H1 (cell line): ENCODE results near the gene MFAP4. TPM values are rescaled to one million over a fixed set of nuclear protein-coding genes. Genes with fewer than 3 reads are reported as not detected.

Source experiments
- CTCF ChIA-PET: fragments of 300-600 bp; sonication (Branson Sonifier 250); formaldehyde crosslinking; loops from one replicate; lab custom pipeline; 2021; ENCODE audit not compliant: partially characterized antibody; lab: Charles Lee
- POLR2A ChIA-PET: fragments of 300-600 bp; sonication (Branson Sonifier 250); formaldehyde crosslinking; loops from one replicate; lab custom pipeline; 2021; ENCODE audit warnings: inconsistent platforms; ENCODE audit not compliant: partially characterized antibody; lab: Charles Lee
- DNase-seq, 2 experiments: peaks; one replicate each; pipeline versions ENCODE4 v3.0.0 to v3.0.0-alpha.2; 2010 to 2022; ENCODE audit warnings: low spot score in 2 of 2, low read depth in 1 of 2, mixed read lengths in 1 of 2
- FAIRE-seq: peaks from 2 replicates; lab custom pipeline; 2011; peaks lifted over from hg19 to GRCh38; lab: Jason Lieb, UNC
- H2AFZ ChIP-seq: 2 replicates; pipeline ENCODE4 v1.8.1; 2012; ENCODE audit warnings: low read length, inconsistent platforms
- H2AK5ac ChIP-seq: 2 replicates; pipeline ENCODE4 v1.6.1; 2013; ENCODE audit warnings: low read depth, low read length
- H2BK120ac ChIP-seq: replicated peaks from 2 replicates; pipeline ENCODE3; 2013; ENCODE audit warnings: low read depth, low read length, inconsistent platforms
- H2BK12ac ChIP-seq: 2 replicates; pipeline ENCODE4 v1.6.1; 2013; ENCODE audit warnings: low read depth, low read length
- H2BK15ac ChIP-seq: 2 replicates; pipeline ENCODE4 v1.6.1; 2013; ENCODE audit warnings: low read length
- H2BK20ac ChIP-seq: 2 replicates; pipeline ENCODE4 v1.6.1; 2013; ENCODE audit warnings: low read length
- H2BK5ac ChIP-seq: 2 replicates; pipeline ENCODE4 v1.6.1; 2013; ENCODE audit warnings: low read depth, low read length
- H3K14ac ChIP-seq: 2 replicates; pipeline ENCODE4 v1.6.1; 2013; ENCODE audit warnings: inconsistent platforms; ENCODE audit not compliant: insufficient read length
- H3K18ac ChIP-seq: 2 replicates; pipeline ENCODE4 v1.6.1; 2013; ENCODE audit warnings: low read length; ENCODE audit errors: extremely low read depth
- H3K23ac ChIP-seq: 2 replicates; pipeline ENCODE4 v1.6.1; 2013; ENCODE audit warnings: inconsistent platforms; ENCODE audit not compliant: insufficient read length
- H3K23me2 ChIP-seq: 2 replicates; pipeline ENCODE4 v1.6.1; 2013; ENCODE audit warnings: low read depth, low read length
- H3K27ac ChIP-seq: 2 replicates; pipeline ENCODE4 v1.6.1; 2011; ENCODE audit warnings: low read depth, low read length, inconsistent platforms
- H3K27me3 ChIP-seq, 4 experiments: replicated peaks in 1 of 4; 1 replicate in 1 of 4; 2 replicates in 3 of 4; pipeline versions ENCODE4 v1.6.1 to v1.8.1; 2011 to 2013; ENCODE audit warnings: low read length in 3 of 4, mild to moderate bottlenecking in 3 of 4, inconsistent platforms in 2 of 4, mixed read lengths in 2 of 4, moderate library complexity in 1 of 4; ENCODE audit not compliant: control insufficient read depth in 3 of 4, insufficient read depth in 3 of 4; ENCODE audit errors: extremely low read depth in 1 of 4
- H3K36me3 ChIP-seq, 4 experiments: 2 replicates each; pipeline versions ENCODE4 v1.6.1 to v1.8.1; 2011 to 2013; ENCODE audit warnings: mild to moderate bottlenecking in 4 of 4, low read length in 3 of 4, moderate library complexity in 2 of 4, control low read depth in 1 of 4, inconsistent platforms in 1 of 4; ENCODE audit not compliant: insufficient read depth in 4 of 4, control insufficient read depth in 2 of 4
- H3K4ac ChIP-seq: replicated peaks from 2 replicates; pipeline ENCODE3; 2013; ENCODE audit warnings: low read length, low read depth, mixed read lengths, inconsistent platforms; ENCODE audit not compliant: insufficient read length
- H3K4me1 ChIP-seq, 4 experiments: replicated peaks in 1 of 4; 1 replicate in 1 of 4; 2 replicates in 3 of 4; pipeline versions ENCODE4 v1.6.1 to v1.8.1; 2011 to 2013; ENCODE audit warnings: low read length in 3 of 4, inconsistent platforms in 2 of 4, mixed read lengths in 1 of 4; ENCODE audit not compliant: insufficient read depth in 4 of 4, control insufficient read depth in 3 of 4
- H3K4me2 ChIP-seq, 2 experiments: 2 replicates each; pipeline versions ENCODE4 v1.6.1 to v1.8.1; 2011 to 2013; ENCODE audit warnings: low read depth in 2 of 2, low read length in 2 of 2, control low read depth in 1 of 2, inconsistent platforms in 1 of 2, mild to moderate bottlenecking in 1 of 2; ENCODE audit not compliant: insufficient read depth in 1 of 2
- H3K4me3 ChIP-seq, 4 experiments: fragments of 200-600, 300-600 bp in 1 of 4; sonication (generic), shearing (Covaris generic), sonication (Bioruptor Twin) in 1 of 4; 2 replicates each; pipeline versions ENCODE4 v1.5.1 to v1.8.1; 2011 to 2016; ENCODE audit warnings: low read length in 4 of 4, low read depth in 3 of 4, control low read depth in 2 of 4, inconsistent platforms in 2 of 4, mild to moderate bottlenecking in 2 of 4, mixed read lengths in 1 of 4, moderate library complexity in 1 of 4; ENCODE audit not compliant: insufficient read depth in 2 of 4; ENCODE audit errors: extremely low read depth in 1 of 4
- H3K56ac ChIP-seq: replicated peaks from 2 replicates; pipeline ENCODE3; 2013; ENCODE audit warnings: low read depth, mild to moderate bottlenecking, mixed read lengths, low read length, inconsistent platforms; ENCODE audit not compliant: insufficient read length
- H3K79me1 ChIP-seq: 2 replicates; pipeline ENCODE4 v1.6.1; 2013; ENCODE audit warnings: low read depth, low read length, control low read depth
- H3K79me2 ChIP-seq, 2 experiments: 2 replicates each; pipeline versions ENCODE4 v1.6.1 to v1.8.1; 2012 to 2013; ENCODE audit warnings: low read length in 2 of 2, mild to moderate bottlenecking in 2 of 2, inconsistent platforms in 1 of 2; ENCODE audit not compliant: insufficient read depth in 2 of 2, control insufficient read depth in 1 of 2
- H3K9ac ChIP-seq, 4 experiments: replicated peaks in 1 of 4; 1 replicate in 1 of 4; 2 replicates in 3 of 4; pipeline versions ENCODE4 v1.6.1 to v1.8.1; 2011 to 2013; ENCODE audit warnings: low read depth in 3 of 4, low read length in 3 of 4, control low read depth in 2 of 4, mild to moderate bottlenecking in 2 of 4, moderate library complexity in 2 of 4, inconsistent platforms in 1 of 4; ENCODE audit errors: extremely low read depth in 1 of 4
- H3K9me3 ChIP-seq, 2 experiments: 2 replicates each; pipeline versions ENCODE4 v1.6.1 to v1.8.1; 2012 to 2013; ENCODE audit warnings: mild to moderate bottlenecking in 2 of 2, moderate library complexity in 2 of 2, control low read depth in 1 of 2, inconsistent platforms in 1 of 2, low read depth in 1 of 2, low read length in 1 of 2, mixed read lengths in 1 of 2; ENCODE audit not compliant: insufficient read depth in 2 of 2
- H4K20me1 ChIP-seq, 2 experiments: replicated peaks in 1 of 2; 2 replicates each; pipeline versions ENCODE3 to v1.8.1; 2011 to 2013; ENCODE audit warnings: inconsistent platforms in 2 of 2, low read length in 2 of 2, mild to moderate bottlenecking in 1 of 2; ENCODE audit not compliant: insufficient read depth in 2 of 2, control insufficient read depth in 1 of 2
- H4K5ac ChIP-seq: 2 replicates; pipeline ENCODE4 v1.6.1; 2013; ENCODE audit warnings: low read length, low read depth, mixed read lengths, inconsistent platforms; ENCODE audit not compliant: insufficient read length
- H4K8ac ChIP-seq: 2 replicates; pipeline ENCODE4 v1.8.0; 2013; ENCODE audit warnings: mild to moderate bottlenecking, moderate library complexity, low read length, inconsistent platforms; ENCODE audit not compliant: insufficient read depth; ENCODE audit errors: extremely low read depth
- H4K91ac ChIP-seq: replicated peaks from 2 replicates; pipeline ENCODE3; 2013; ENCODE audit warnings: low read length, mixed read lengths, inconsistent platforms; ENCODE audit not compliant: insufficient read length
- BCL11A ChIP-seq, 2 experiments: IDR thresholded peaks; one replicate each; pipeline ENCODE4 v1.6.1; 2011; ENCODE audit warnings: low read depth in 2 of 2, low read length in 2 of 2, mild to moderate bottlenecking in 2 of 2
- CEBPB ChIP-seq: IDR thresholded peaks from 2 replicates; pipeline ENCODE4 v1.6.1; 2012; ENCODE audit warnings: low read depth, low read length
- EGR1 ChIP-seq: IDR thresholded peaks from 2 replicates; pipeline ENCODE4 v1.6.1; 2011; ENCODE audit warnings: low read depth, low read length, borderline replicate concordance
- GTF2F1 ChIP-seq: IDR thresholded peaks from 2 replicates; pipeline ENCODE4 v1.6.1; 2012; ENCODE audit warnings: low read depth, low read length, improper control_type of control experiment, borderline replicate concordance
- NANOG ChIP-seq: IDR thresholded peaks from 2 replicates; pipeline ENCODE4 v1.6.1; 2011; ENCODE audit warnings: low read length, low read depth, mild to moderate bottlenecking, inconsistent platforms; ENCODE audit not compliant: insufficient read depth, poor library complexity, severe bottlenecking
- NRF1 ChIP-seq: IDR thresholded peaks from 2 replicates; pipeline ENCODE4 v1.6.1; 2011; ENCODE audit warnings: mild to moderate bottlenecking, low read depth, low read length, improper control_type of control experiment
- PHF8 ChIP-seq: fragments of 200-600 bp; sonication (generic); conservative IDR thresholded peaks from 2 replicates; pipeline ENCODE4 v1.7.1; 2012; ENCODE audit warnings: low read depth, mild to moderate bottlenecking, inconsistent platforms, low read length, moderate library complexity
- POLR2AphosphoS5 ChIP-seq: IDR thresholded peaks from 2 replicates; pipeline ENCODE4 v1.6.1; 2011; ENCODE audit warnings: low read depth, low read length
- SAP30 ChIP-seq: fragments of 300-600 bp; sonication (generic); IDR thresholded peaks from 2 replicates; pipeline ENCODE4 v1.7.1; 2012; ENCODE audit warnings: low read length, moderate library complexity, mild to moderate bottlenecking, inconsistent platforms; ENCODE audit not compliant: insufficient read depth, insufficient replicate concordance
- SIX5 ChIP-seq: IDR thresholded peaks from 2 replicates; pipeline ENCODE4 v1.6.1; 2011; ENCODE audit warnings: mild to moderate bottlenecking, low read depth, low read length
- SRF ChIP-seq: IDR thresholded peaks from 2 replicates; pipeline ENCODE4 v1.6.1; 2011; ENCODE audit warnings: mild to moderate bottlenecking, low read depth, low read length, moderate library complexity
- WGBS, 2 experiments: shearing (Covaris generic) in 1 of 2; methylation state at CpG; one replicate each; pipeline versions ENCODE4 v1.1.6 to v1.1.7; 2013 to 2015; ENCODE audit warnings: low lambda C conversion rate in 2 of 2, mixed read lengths in 2 of 2, inconsistent platforms in 1 of 2, low coverage in 1 of 2, missing lambda C conversion rate in 1 of 2; ENCODE audit not compliant: insufficient replicate concordance in 2 of 2, insufficient coverage in 1 of 2, insufficient read length in 1 of 2; ENCODE audit errors: extremely low coverage in 1 of 2, missing lambda C conversion rate in 1 of 2; 5-methylcytosine and 5-hydroxymethylcytosine counted together
- polyA plus RNA-seq, 7 experiments: library from polyadenylated mRNA; depleted of rRNA in 3 of 7; stranded (reverse) in 5 of 7; unstranded in 2 of 7; fragments of >200 nt in 5 of 7; fragments of 200-250 nt in 2 of 7; gene quantifications; 1 replicate in 5 of 7; 2 replicates in 1 of 7; 4 replicates in 1 of 7; pipeline versions ENCODE4 v1.2.1 to v1.2.3, GENCODE V29; 2011 to 2013; ENCODE audit warnings: missing spikeins in 2 of 7, mixed read lengths in 2 of 7
- total RNA-seq: library from RNA; stranded (reverse); fragmentation: NEBNext Ultra II Directional; extraction: Animal tissue kit (Norgen Biotek cat#: 25700); gene quantifications from 2 replicates; pipeline ENCODE4 v1.2.1, GENCODE V29; 2021

Gene MFAP4
- total and polyA plus RNA-seq, 2 of the 8 experiments (the other 6 are each of a cell fraction or from before 2014, with no cell fraction given) = 3.1 to 3.6 TPM

GRCh38 chr17:19381361-19381740 lies 5.6 kb downstream of the MFAP4 start:
- FAIRE-seq = no peak
- TF ChIP-seq SAP30 (no peak), SRF (no peak), CEBPB (no peak), NANOG (no peak), NRF1 (no peak), GTF2F1 (no peak), POLR2AphosphoS5 (no peak), PHF8 (no peak), EGR1 (no peak), SIX5 (no peak), BCL11A (IDR thresholded peaks at IDR 0.05; ENCODE audit: low read depth in 2 of 2, low read length in 2 of 2) (no peak)

More at GRCh38 chr17:19381361-19381740, 5.6 kb downstream of the MFAP4 start:
- Histone ChIP-seq H3K56ac (no peak overlapping the region), H3K4ac (no peak overlapping the region), H3K23ac (no peak overlapping the region), H3K23me2 (peaks cover 8% of the 10 kb centered on the region; the same call in 1 of the 2 replicates), H2AK5ac (no peak overlapping the region), H2BK12ac (no peak overlapping the region), H3K79me2 (peaks cover 0 to 27% of the 10 kb centered on the region in 2 experiments; a peak in 2 of 4 replicates), H2AFZ (no peak overlapping the region), H3K9me3 (no peaks in the 10 kb centered on the region), H4K20me1 (peaks cover 3 to 29% of the 10 kb centered on the region in 2 experiments), H2BK5ac (no peak overlapping the region), H3K79me1 (peaks cover 13% of the 10 kb centered on the region), H2BK15ac (no peak overlapping the region), H3K27me3 (no peaks in the 10 kb centered on the region), H3K4me3 (no peak overlapping the region), H3K14ac (no peak overlapping the region), H4K5ac (no peak overlapping the region), H3K9ac (no peak overlapping the region), H3K36me3 (peaks cover 33 to 61% (median 40%) of the 10 kb centered on the region in 4 experiments), H3K4me1 (peaks cover 3 to 11% (median 4%) of the 10 kb centered on the region in 4 experiments), H3K27ac (peak overlapping the region; percentile 33; the same call in 1 of the 2 replicates), H2BK120ac (no peak overlapping the region), H3K18ac (no peak overlapping the region), H3K4me2 (no peak overlapping the region), H4K8ac (no peak overlapping the region), H2BK20ac (no peak overlapping the region), H4K91ac (no peak overlapping the region)
- ChIA-PET CTCF (interaction anchor here (1.9 to 2.0 kb wide), 2 partner anchors 16 kb away, joined by 4 to 7 read pairs; no protein-coding TSS in a partner anchor), POLR2A (interaction anchor here (0.9 to 1.7 kb wide), 2 partner anchors 16 kb away, joined by 4 read pairs; no protein-coding TSS in a partner anchor)
- DNase-seq = no peak
- 100% methylated on average over 5 of the region's 7 CpGs; no CpG with 5 or more reads in 1 of the 2 experiments for WGBS, 2 experiments
